GM19238 (cell line): Measurements from ENCODE around the gene INO80.

ENCODE experiments used
- DNase-seq: peaks from one replicate; pipeline ENCODE4 v3.0.0; 2011; ENCODE audit warnings: low spot score; ENCODE audit not compliant: insufficient read length

Gene INO80

DNA sequence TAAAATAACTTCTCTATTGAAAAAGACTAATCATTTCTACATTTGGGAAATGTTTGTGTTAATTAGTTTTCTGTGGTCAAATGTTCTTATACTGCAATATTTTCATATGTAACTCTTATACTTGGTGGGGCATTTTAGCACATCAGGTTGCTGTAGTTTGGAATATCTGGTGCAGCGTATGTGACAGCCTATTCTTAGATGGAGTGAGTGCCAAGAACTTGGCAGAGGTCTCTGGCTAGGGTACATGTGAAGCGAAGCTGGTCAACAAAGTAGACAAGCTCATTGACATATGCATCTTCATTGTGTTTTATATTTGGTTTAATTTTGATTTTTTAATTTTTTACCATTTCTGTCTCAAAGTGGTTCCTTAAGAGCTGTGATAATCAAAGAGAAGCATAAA is 109.6 kb downstream of the INO80 start:
- DNase-seq: no peak

DNA sequence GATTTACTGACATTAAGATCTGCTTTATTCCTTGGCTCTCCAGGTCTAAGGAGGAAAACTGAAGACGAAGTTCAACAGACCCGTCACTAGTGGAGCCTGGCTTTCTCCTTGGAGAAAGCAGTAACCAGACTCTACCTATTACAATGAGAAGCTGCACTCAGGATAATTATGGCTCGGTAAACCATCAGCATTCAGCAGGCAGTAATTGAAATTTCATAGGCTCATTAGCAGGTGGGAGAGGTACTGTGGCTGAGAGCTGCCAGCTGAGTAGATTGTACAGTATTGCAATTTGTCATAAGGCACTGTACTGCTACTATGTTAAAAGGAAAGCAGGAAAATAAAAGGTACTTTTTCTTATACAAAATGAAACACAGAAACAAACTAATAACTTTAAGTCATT is 111.6 kb downstream of the INO80 start:
- DNase-seq: no peak

DNA sequence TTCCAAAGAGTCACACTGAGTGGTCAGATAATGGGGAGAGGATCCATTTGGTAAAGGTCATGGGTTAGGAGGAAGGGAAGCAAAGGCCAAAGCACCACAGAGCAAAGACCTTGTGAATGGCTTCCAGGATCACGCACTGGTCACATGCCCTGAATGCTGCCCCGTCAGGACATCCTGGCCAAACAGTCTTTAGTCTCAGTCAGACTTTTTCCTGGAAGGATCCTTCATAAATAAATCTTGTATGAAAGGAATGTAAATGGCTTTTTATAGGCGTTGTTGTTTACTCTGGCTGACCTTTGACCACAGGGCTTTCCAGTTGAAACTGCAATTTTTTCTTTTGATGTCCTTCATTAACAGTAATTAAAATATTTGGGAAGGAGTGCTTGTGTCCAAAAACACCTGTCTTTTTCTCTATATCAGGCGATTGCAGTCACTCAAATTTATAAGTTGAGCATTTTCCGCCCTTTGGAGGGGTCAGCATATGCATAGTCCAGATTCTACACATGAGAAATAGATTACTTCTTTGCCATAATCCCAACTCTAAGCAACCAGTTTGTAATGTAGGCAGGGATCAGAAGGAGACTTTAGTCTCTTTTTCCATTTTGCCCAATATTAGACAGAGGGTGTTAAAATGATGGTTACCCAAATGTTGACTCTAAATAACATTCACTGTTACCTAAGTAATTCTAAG is 114.4 kb downstream of the INO80 start:
- no peak for DNase-seq

DNA sequence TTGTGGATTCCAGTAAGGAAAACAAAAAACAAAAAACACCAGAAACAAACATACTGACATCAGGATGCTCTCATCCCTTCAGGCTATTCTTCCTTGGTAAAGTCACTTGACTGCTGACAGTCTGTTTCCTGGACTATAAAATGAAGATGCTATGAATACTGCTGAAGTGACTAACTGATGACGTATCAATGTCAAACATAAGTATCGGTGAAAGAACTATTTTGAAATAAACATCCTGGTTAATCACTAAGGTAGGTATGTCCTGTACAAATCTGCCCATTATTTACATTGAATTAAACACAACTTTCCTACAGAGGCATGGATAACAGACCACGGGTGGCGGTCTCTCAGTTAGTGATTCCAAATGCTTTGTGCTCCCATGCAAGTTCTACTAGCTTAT is 116.9 kb downstream of the INO80 start:
- no peak for DNase-seq

DNA sequence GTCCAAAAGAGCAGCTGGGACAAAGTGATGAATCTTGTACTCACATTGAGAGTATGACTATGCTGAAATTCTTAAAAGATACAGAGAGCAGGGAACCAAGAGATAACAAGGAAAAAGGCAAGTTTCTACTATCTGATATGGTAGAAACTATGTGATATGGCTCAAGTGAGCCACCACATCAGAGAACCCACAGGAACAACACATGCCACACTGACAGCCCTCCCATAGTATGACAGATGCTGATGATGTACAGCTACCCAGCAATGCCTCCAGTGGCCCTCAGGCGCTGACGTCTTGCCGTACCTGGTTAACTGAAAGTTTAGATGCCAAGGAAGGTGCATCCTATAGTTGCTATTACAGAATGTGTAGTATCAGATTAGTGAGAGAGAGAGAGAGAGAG is 120.4 kb downstream of the INO80 start:
- DNase-seq: no peak

DNA sequence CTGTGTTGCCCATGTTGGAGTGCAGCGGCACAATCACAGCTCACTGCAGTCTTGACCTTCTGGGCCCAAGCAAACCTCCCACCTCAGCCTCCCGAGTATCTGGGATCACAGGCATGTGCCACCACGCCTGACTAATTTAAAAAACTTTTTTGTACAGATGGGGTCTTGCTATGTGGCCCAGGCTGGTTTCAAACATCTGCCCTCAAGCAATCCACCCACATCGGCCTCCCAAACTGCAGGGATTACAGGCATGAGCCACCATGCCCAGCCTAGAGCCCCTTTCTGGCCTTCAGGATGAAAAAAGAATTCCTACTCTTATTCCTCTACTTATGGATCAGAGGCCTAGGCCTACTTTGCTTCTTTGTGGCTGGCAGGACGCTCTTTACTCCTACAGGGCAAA is 123.3 kb downstream of the INO80 start:
- no peak for DNase-seq

DNA sequence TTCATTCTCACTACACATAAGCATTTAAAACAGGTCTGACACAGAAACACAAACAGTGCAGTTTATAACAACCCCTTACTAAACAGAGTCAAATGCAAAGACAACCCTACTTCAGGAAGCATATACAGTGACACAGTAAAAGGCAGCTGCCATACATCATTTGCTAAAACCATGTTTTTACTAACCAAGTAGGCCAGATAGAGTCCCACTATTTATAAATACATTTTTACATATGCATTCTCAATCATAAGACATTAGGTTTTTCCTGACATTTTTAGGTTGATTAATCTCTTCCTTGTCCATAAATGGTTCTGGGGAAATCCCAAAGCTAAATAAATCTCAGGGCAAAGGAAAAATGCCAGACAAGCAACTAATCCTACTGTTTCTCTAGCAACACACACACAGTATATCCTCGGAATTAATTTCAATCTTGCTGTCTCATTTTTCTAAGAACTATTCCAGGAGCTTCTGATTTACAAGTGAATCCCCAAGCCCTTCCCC is 123.8 kb downstream of the INO80 start:
- DNase-seq: no peak

DNA sequence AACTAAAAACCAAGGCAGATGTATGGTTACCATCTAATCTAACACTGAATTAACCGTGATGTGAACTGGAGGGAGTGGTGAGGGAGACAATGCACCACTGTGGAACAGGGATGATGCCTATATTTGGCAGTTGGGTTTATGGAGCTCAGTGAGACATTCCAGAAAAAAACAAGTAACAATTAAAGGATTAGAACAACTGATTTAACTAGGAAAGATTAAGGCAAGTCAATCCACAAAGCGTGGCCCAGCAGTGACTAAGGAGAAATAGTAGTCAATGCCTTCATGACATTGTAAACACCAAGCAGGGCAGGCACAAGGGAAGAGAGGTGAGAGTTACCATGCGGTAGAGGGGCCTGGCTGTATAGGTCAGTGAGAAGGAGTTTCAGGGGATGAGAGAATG is 124.7 kb downstream of the INO80 start:
- no peak for DNase-seq

DNA sequence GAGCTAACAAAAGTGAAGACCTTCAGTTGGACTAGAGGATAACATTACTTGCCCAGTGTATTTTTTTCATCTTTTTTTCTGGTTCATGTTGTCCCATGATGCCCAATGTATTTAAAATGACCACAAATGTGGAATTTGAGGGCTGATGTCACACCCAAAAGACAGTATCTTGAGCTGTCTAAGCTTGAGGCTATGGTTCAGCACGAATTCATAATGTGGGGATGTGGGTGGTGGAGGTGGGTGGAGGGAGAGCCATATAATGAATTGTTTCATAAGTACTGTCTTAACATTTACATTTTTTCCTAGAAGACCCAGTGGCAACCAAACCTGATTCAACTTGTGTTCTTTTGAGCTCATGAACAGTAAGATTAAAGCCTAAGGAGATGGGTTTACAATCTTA is 125.3 kb downstream of the INO80 start:
- DNase-seq: no peak

DNA sequence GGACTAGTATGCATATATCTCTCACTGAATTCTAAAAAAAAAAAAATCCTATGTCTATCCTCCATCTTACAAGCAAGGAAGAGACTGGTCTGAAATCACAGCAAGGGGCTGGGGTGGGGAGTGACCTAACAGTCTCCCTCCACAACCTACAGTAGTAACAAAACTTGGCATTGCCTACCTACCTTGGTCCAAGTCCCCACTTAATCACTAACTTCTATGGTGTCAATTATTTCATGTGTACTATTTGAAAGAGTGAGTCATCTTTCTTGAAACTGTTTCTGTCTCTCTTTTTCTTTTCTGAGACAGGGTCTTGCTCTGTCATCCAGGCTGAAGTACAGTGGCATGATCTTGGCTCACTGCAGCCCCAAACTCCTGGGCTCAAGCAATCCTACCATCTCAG is 126.0 kb downstream of the INO80 start:
- no peak for DNase-seq

DNA sequence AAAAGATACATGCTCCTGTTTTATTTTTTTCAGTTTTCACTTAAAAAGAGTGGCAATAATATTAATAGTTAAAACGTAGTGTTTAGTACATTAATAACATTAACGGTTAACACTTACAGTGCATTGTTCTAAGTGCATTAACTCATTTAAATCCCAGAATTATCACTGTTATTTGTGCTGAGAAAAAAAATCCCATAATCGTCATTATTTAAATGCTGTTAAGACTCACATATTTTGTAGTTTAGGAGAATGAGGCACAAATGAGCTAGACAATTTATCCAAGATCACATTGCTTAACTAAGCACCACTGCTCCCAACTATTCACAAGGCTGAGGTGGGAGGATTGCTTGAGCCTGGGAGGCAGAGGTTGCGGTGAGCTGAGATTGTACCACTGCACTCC is 127.9 kb downstream of the INO80 start:
- no peak for DNase-seq

DNA sequence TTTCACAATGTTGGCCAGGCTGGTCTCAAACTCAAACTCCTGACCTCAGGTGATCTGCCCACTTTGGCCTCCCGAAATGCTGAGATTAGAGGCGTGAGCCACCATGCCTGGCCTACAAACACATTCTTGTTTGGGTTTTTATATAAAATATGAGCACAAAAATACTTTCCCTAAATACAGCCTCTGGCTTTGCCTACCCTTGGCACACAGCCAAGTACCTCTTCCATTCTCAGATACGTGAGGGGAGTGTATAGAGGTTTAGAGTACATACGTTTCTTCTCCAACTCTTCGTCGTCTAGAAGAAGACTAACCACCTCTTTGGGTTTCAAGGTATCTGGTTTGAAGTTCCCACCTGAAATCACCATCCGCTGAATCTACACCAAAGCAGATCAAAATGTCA is 129.3 kb downstream of the INO80 start:
- DNase-seq: no peak

DNA sequence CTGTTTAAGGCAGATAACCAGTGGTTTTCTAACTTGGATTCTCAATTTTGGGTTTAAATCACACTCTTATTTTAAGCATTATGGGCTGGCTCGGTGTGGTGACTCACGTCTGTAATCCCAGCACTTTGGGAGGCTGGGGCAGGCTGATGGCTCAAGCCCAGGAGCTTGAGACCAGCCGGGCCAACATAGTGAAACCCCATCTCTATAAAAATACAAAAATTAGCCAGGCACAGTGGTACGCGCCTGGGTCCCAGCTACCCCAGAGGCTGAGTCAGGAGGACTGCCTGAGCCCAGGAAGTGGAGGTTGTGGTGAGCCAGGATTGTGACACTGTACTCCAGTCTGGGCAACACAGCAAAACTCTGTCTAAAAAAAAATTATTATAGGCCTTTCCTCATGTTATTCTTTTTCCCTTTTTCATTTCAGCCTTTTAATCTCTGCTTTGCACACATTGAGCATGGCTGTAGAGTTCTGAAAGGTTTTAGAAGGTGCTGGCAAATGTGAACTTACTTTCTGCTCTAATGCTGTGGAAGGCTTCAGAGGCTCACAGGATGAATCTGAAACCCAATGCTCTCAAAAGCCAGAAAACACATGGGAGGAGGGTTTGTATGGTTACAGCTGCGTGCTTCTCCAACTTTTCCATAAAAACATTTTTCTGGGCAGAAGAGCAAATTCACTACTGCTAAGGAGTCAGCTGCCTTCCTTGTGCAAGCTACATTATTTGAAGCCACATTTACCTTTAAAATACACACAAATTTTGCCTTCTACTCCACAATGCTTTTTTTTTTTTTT is 130.3 kb downstream of the INO80 start:
- no peak for DNase-seq

DNA sequence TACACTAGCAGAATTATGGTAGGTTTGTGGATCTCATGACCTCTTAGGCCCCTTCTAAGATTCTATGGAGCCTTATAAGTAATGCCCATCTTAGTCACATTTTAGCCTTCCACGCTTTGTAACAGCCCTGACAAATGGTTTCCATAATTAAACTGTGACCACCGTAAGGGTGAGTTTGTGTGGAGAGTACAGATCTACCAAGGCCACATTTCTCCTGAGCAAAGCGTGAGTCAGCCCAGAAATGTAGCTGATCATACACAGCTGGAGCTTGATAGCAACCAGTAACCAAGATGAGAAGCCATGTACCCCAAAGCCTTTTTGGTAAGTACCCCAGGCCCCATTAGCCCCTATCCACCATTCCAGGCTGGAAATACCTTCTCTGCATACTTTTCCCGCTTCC is 131.1 kb downstream of the INO80 start:
- DNase-seq: no peak

DNA sequence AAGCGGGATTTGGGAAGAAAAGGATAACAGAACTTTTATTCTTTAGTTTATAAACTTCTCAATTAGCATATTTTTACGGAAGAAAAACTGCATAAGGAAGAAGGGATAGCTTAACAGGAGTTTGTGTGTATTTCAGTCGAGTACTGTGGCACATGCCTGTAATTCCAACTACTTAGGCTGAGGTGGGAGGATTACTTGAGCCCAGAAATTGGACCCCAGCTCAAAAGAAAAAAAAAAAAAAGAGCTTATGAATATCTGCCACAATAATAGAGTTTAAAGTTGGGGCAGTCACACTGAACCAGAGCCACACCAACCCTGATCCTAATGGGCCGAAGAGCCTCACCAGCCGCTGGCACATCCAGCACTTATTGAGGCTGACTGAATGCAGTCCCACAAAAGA is 131.7 kb downstream of the INO80 start:
- DNase-seq: no peak

DNA sequence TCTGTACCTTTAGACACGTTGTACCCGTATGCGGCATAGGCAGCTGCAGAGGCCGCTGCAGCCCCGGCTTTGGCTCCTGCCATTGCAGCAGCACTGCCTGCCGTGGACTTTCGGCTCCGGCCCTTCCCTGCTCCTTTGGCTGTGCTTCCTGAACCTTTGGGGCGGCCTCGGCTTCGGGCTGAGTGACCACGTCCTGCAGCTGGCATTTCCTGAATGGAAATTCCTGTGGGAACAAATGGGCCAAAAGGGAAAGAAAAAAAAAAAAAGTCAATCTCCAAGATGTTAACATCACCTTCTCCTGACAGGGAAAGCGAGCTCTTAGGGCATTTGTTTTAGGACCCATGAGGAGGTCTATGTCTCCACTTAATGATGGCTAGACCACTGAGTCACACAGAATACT is 133.2 kb downstream of the INO80 start:
- no peak for DNase-seq

DNA sequence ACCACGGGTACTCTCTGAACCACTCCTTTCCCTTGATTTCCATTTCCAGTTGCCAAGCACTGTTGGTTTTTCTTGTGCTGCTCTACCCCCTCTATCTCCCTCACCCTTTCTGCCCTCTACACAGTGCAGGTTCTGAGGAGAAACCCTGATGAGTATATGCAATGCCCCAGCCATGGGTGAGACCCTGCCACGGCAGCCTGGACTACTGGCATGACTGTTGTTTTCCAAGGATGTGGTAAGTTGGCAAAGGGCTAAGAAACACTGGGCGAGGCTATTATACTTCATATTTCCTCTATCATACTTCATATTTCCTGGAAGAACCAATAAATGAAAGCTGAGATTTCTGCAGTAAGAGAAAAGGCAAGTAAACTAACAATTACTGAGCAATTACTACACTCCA is 134.9 kb downstream of the INO80 start:
- DNase-seq: no peak

DNA sequence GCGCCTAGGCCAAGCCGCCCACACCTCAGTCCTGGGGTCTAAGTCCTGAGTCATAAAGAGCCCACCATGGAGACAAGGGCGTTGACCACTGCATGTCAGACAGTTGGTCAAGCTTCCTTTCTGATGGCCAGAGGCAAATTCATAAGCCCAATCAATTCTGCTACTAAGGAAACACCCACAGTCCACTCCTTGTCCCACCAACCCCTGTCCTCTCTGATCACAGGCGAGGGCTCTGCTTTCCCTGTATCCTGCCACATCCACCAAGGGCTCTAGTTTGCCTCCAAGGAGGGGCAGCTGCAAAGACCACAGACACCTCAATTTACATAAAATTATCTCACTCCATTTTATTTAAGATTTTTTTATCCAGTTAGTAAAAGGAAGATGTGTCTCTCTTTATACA is 137.5 kb downstream of the INO80 start:
- no peak for DNase-seq

DNA sequence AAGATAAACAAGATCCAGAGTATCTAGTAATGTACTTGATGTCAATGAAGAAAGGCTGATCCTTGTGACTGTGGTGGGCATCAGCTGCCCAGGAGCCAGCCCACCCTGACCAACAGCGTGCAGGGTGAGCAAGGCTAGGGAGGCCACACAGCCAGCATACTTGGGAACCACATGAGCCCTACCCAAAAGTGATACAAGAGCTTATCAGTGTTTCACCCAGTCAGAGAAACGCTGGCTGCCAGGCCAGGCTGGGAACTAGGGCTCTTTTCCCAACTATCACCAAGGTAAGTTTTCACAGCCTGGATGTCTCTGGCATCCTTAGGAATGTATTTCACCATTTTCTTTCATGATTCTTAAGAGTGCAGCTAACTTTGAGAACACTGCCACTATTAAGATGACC is 137.9 kb downstream of the INO80 start:
- DNase-seq: no peak

DNA sequence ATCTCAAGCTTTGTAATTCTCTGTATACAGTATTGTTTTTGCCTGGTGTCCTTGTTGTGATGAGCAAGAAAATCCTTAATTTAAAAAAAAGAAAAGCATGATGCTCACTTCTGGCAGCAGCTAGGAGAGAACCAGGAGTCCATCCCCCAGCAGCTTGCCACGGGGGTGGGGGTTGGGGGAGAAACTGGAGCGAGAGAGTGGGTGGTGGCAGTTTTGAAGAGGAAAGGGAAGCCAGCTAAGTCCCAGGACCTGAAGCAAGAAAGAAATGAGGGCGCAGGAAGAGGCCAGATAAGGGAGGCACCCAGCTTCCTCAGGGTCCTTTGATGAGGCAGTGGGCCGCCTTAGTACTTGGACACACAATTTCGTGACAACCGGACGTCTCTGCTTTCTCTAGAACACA is 139.3 kb downstream of the INO80 start:
- no peak for DNase-seq

DNA sequence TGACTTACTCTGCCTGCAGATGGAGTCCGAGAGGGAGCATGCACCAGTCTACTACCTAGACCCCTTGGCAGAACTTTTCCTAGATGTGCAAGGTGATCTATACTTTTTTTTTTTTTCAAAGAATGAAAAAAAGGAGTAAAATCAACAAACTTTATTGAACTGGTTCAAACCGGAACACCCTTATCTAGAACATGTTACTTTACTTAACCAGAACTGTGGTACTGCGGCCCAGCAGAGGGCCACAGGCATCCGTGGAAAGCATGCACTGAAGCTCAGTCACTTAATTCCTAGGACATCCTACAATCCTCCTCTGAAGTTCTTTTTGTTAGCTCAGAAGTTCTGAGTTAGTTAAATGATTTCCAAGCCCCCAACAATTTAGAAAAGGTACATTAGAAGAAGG is 141.2 kb downstream of the INO80 start:
- no peak for DNase-seq

DNA sequence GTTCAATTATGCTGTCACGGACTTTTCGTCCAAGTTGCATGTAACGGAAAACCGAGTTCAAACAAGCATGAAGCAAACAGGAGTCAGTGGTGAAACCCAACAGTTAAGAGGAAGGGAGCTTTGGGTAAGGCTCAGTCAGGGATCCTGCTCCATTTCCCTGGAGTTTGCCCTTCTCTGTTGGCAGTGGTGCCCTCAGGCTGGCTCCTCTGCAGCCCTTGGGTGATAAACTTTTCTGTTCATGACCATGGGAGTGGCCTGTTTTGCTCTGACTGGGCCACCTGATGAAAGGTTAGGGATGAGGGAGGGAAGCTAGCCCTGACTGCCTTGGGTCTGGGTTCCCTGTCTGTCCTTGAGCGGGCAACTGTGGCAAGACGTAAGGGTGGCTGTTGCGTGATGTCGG is 146.7 kb downstream of the INO80 start:
- DNase-seq: no peak
